T-cell (primary cell): ENCODE data around the gene SMARCD3. TPM values are rescaled to one million over a fixed set of nuclear protein-coding genes. Genes with fewer than 3 reads are reported as not detected.
A peak's percentile ranks its signal among the peaks of the same experiment; 100 is the strongest.

ENCODE experiments used
- ATAC-seq, 4 experiments: fragments of 200-7000 bp in 3 of 4; fragments of 150-1000 bp in 1 of 4; cut with Tn5 transposase; replicated peaks in 1 of 4; 1 replicate in 3 of 4; 2 replicates in 1 of 4; pipeline ENCODE4 v1.10.0; 2021; ENCODE audit warnings: moderate library complexity in 3 of 4, mild to moderate bottlenecking in 2 of 4, moderate number of reproducible peaks in 1 of 4
- CTCF ChIA-PET, 2 donors: fragments of 300-600 bp; sonication (Branson Sonifier 250); formaldehyde crosslinking; loops; one replicate each; lab custom pipeline; 2022; ENCODE audit warnings: antibody characterized with exemption in 2 of 2; lab: Charles Lee
- POLR2A ChIA-PET, 2 donors: fragments of 300-600 bp; sonication (Branson Sonifier 250); formaldehyde crosslinking; loops; one replicate each; lab custom pipeline; 2022; ENCODE audit warnings: antibody characterized with exemption in 2 of 2; lab: Charles Lee
- DNase-seq, 35 experiments: peaks; one replicate each; pipeline versions ENCODE4 v3.0.0 to v3.0.0-alpha.2; 2013 to 2023
- H3K27ac ChIP-seq: one replicate; pipeline ENCODE4 v1.5.1; 2013; ENCODE audit warnings: low read length
- H3K27me3 ChIP-seq, 2 experiments: replicated peaks in 1 of 2; 1 replicate in 1 of 2; 2 replicates in 1 of 2; pipeline versions ENCODE4 v1.6.1 to v1.7.0; 2013; ENCODE audit warnings: low read length in 1 of 2, mixed read lengths in 1 of 2; ENCODE audit not compliant: control insufficient read depth in 2 of 2, insufficient read depth in 2 of 2; ENCODE audit errors: extremely low read depth in 1 of 2
- H3K36me3 ChIP-seq, 2 donors: 1 replicate in 1 of 2; 2 replicates in 1 of 2; pipeline versions ENCODE4 v1.6.1 to v1.7.0; 2013; ENCODE audit warnings: low read length in 1 of 2; ENCODE audit not compliant: control insufficient read depth in 2 of 2, insufficient read depth in 1 of 2; ENCODE audit errors: extremely low read depth in 1 of 2
- H3K4me1 ChIP-seq, 2 experiments: 1 replicate in 1 of 2; 2 replicates in 1 of 2; pipeline versions ENCODE4 v1.6.1 to v1.7.0; 2013; ENCODE audit warnings: low read length in 2 of 2, mixed read lengths in 1 of 2; ENCODE audit not compliant: insufficient read depth in 2 of 2, control insufficient read depth in 1 of 2; ENCODE audit errors: extremely low read depth in 1 of 2
- H3K4me3 ChIP-seq, 2 donors: 1 replicate in 1 of 2; 2 replicates in 1 of 2; pipeline versions ENCODE4 v1.5.1 to v1.7.0; 2013; ENCODE audit warnings: mild to moderate bottlenecking in 2 of 2, low read length in 1 of 2, moderate library complexity in 1 of 2; ENCODE audit not compliant: control insufficient read depth in 1 of 2; ENCODE audit errors: extremely low read depth in 1 of 2
- H3K9me3 ChIP-seq: 2 replicates; pipeline ENCODE4 v1.7.0; 2013
- H3K27ac Mint-ChIP-seq, 2 donors: one replicate each; pipeline ENCODE4 v1.8.0; 2020 to 2021; ENCODE audit warnings: mild to moderate bottlenecking in 2 of 2, mixed read lengths in 2 of 2
- H3K27me3 Mint-ChIP-seq, 2 donors: one replicate each; pipeline ENCODE4 v1.8.0; 2021 to 2022; ENCODE audit warnings: mixed read lengths in 2 of 2
- H3K36me3 Mint-ChIP-seq: one replicate; pipeline ENCODE4 v1.8.0; 2021; ENCODE audit warnings: mixed read lengths
- H3K4me1 Mint-ChIP-seq, 3 donors: one replicate each; pipeline ENCODE4 v1.8.0; 2020 to 2022; ENCODE audit warnings: mixed read lengths in 3 of 3, mild to moderate bottlenecking in 1 of 3
- H3K4me3 Mint-ChIP-seq, 3 donors: one replicate each; pipeline ENCODE4 v1.8.0; 2020 to 2022; ENCODE audit warnings: mild to moderate bottlenecking in 3 of 3, mixed read lengths in 3 of 3, moderate library complexity in 3 of 3
- H3K9me3 Mint-ChIP-seq, 3 donors: one replicate each; pipeline ENCODE4 v1.8.0; 2020 to 2022; ENCODE audit warnings: mixed read lengths in 3 of 3
- WGBS: methylation state at CpG from one replicate; pipeline ENCODE4 v1.1.5; 2013; ENCODE audit warnings: missing lambda C conversion rate; ENCODE audit not compliant: insufficient coverage; 5-methylcytosine and 5-hydroxymethylcytosine counted together
- total RNA-seq, 35 experiments: library from RNA in 6 of 35; stranded (reverse) in 6 of 35; fragments of 120-200 nt in 1 of 35; gene quantifications; one replicate each; pipeline versions ENCODE4 v1.2.1 to v1.2.4 and lab custom pipeline; 2013 to 2026

SMARCD3 gene
- total RNA-seq, 5 donors from 2014 or later (not counting 1 experiment from before 2014, with no cell fraction given), result 6.3 to 28.5 (median 9.1) TPM

DNA sequence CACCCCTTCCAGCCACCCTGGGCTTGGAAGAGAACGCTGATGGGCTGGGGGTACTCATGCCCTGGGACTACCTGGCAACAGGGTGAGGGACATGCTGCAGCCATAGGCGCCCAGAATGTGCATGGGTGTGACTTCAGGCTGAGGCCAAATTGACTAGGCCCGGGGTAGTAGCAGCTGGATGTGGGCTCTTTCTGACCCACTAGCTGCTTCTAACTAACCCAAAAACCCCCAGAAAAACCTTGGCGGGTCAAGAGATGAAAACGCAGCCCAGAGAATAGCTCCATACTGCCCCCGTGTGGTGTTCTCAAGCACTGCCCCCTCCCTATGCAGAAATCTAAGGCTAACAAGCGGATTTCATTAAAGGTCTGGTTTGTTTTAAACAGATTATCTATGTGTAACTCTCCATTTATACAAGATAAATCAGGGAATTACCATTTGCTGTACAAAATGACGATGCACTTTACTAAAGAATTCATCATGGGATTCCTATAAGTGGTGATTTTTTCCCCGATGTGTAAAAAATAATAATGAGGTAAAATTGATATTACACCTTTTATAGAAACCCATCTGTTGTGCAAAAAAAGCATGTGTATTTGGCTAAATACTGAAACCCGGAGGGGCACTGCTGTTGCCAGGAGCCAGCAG lies 4.2 kb downstream of the SMARCD3 start:
- no peak overlapping the region for H3K27ac ChIP-seq
- peaks cover 15 to 50% of the 10 kb centered on the region in 2 experiments for H3K4me1 ChIP-seq
- no peaks in the 10 kb centered on the region for H3K9me3 Mint-ChIP-seq
- H3K4me3 Mint-ChIP-seq, result peak overlapping the region; percentile 65 to 87 (median 72)
- no peak overlapping the region for H3K27ac Mint-ChIP-seq
- H3K9me3 ChIP-seq, result no peaks in the 10 kb centered on the region
- ChIA-PET CTCF (interaction anchor here (0.5 to 2.7 kb wide), 19 partner anchors 10 to 804 kb away, joined by 3 to 51 read pairs (median 3); partner anchors contain the start of genes ABCF2 (in 2 of the 2), ABCB8 (in 1 of the 2) and CHPF2 (in 1 of the 2)), POLR2A (interaction anchor here in 1 of 2 donors (0.5 to 0.7 kb wide), 2 partner anchors 17 to 72 kb away, joined by 3 to 4 read pairs; partner anchors contain the start of gene ABCF2)
- 50% methylated on average over 2 of the region's 10 CpGs for WGBS
- no peak for ATAC-seq
- H3K36me3 ChIP-seq, result peaks cover 0 to 2% of the 10 kb centered on the region in 2 donors
- no peaks in the 10 kb centered on the region for H3K36me3 Mint-ChIP-seq
- peak in 23 of 35 experiments; percentile 30 to 82 (median 48) for DNase-seq
- H3K4me3 ChIP-seq, result peak overlapping the region in 1 of 2 donors; percentile 44
- peaks cover 37 to 50% (median 45%) of the 10 kb centered on the region in 3 donors for H3K4me1 Mint-ChIP-seq
- peaks cover 0 to 51% of the 10 kb centered on the region in 2 experiments for H3K27me3 ChIP-seq
- H3K27me3 Mint-ChIP-seq, result peaks cover 15 to 23% of the 10 kb centered on the region in 2 donors

DNA sequence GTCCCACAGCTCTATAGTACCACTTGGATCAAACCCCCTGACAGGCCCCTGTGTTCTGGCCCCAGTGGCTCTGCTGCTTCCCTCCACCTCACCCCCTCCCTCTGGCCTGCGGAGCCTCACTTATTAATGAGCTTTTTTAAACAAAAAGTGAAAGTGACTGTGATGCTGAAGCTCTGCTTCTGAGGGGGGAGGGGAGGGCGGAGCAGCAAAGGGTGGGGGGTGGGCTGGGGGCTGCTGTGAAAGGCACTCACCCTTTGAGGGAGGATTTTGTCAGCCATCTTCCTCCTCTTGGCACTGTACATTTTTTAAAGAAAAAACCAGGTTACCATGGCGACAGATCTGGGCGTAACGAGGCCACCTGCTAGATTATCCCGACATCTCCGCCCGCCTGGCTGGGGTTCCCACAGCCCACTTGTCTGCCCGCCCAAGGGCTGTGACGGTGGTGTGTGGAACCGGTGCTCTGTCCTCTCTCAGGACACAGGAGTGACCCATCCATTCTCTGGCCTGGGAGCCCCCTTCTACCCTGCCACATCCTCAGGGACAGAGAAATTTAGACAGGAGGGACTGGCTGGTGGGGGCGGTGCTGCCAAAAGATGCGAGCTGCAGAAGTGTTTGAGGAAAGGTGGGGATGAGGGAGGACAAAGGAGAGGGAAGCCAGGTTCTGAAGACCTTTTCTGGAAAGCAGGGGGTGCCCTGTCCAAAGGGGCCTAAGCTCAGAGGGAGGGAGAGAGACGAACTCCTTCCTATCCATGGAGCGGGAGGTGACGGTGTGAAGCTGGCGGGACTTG lies 4.9 kb downstream of the SMARCD3 start:
- peaks cover 15 to 46% of the 10 kb centered on the region in 2 experiments for H3K4me1 ChIP-seq
- H3K36me3 ChIP-seq, result peaks cover 0 to 8% of the 10 kb centered on the region in 2 donors
- no peaks in the 10 kb centered on the region for H3K9me3 ChIP-seq
- ATAC-seq (peak in 3 of 4 experiments; percentile 14 to 60 (median 27)), DNase-seq (peak in 24 of 35 experiments; percentile 27 to 80 (median 46))
- POLR2A ChIA-PET, result interaction anchor here in 1 of 2 donors (0.5 to 1.0 kb wide), 4 partner anchors 10 to 71 kb away, joined by 3 to 4 read pairs (median 4); partner anchors contain the start of gene ABCF2
- H3K27ac Mint-ChIP-seq, result peak overlapping the region in 1 of 2 donors; percentile 39
- H3K4me3 ChIP-seq, result peak overlapping the region in 1 of 2 donors; percentile 23
- no peak overlapping the region for H3K27ac ChIP-seq
- H3K4me1 Mint-ChIP-seq, result peaks cover 35 to 45% (median 43%) of the 10 kb centered on the region in 3 donors
- peak overlapping the region; percentile 65 to 87 (median 72) for H3K4me3 Mint-ChIP-seq
- H3K36me3 Mint-ChIP-seq, result no peaks in the 10 kb centered on the region
- H3K9me3 Mint-ChIP-seq, result no peaks in the 10 kb centered on the region
- H3K27me3 Mint-ChIP-seq, result peaks cover 13 to 21% of the 10 kb centered on the region in 2 donors
- CTCF ChIA-PET, result interaction anchor here (0.5 to 2.7 kb wide), 21 partner anchors 10 to 805 kb away, joined by 3 to 51 read pairs (median 3); partner anchors contain the start of genes ABCF2 (in 2 of the 2), ABCB8 (in 1 of the 2) and CHPF2 (in 1 of the 2)
- H3K27me3 ChIP-seq, result peaks cover 0 to 46% of the 10 kb centered on the region in 2 experiments
- WGBS, result 10% methylated on average over 8 of the region's 17 CpGs

DNA sequence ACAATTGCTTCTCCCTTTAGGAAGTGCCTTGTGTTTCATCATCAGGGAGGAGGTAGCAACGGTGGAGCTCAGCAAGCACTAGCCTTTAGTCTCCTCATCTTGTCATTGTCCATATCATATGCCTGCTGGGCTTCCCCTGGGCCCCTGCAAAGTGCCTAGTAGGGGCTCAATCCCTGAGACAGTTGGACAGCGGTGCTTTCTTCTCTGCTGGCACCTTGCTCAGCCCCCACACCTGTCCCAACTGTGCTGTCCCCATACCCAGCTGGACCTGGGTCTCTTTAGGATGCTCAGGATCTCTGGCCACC lies 5.5 kb downstream of the SMARCD3 start:
- H3K27me3 ChIP-seq, result peaks cover 0 to 40% of the 10 kb centered on the region in 2 experiments
- no peaks in the 10 kb centered on the region for H3K9me3 ChIP-seq
- H3K27ac ChIP-seq, result no peak overlapping the region
- Mint-ChIP-seq H3K27ac (peak overlapping the region in 1 of 2 donors; percentile 39), H3K27me3 (peaks cover 13 to 18% of the 10 kb centered on the region in 2 donors), H3K36me3 (no peaks in the 10 kb centered on the region), H3K4me3 (peak overlapping the region; percentile 65 to 87 (median 72)), H3K9me3 (no peaks in the 10 kb centered on the region), H3K4me1 (peaks cover 33 to 40% (median 39%) of the 10 kb centered on the region in 3 donors)
- POLR2A ChIA-PET, result interaction anchor here in 1 of 2 donors (1.0 kb wide), 2 partner anchors 9 to 16 kb away, joined by 3 to 4 read pairs; partner anchors contain the start of gene ABCF2
- peaks cover 15 to 40% of the 10 kb centered on the region in 2 experiments for H3K4me1 ChIP-seq
- H3K4me3 ChIP-seq, result no peak overlapping the region
- CTCF ChIA-PET, result interaction anchor here (0.6 to 2.7 kb wide), 11 partner anchors 9 to 284 kb away, joined by 3 to 51 read pairs (median 5); partner anchors contain the start of genes ABCF2 (in 2 of the 2) and CHPF2 (in 1 of the 2)
- DNase-seq (no peak), ATAC-seq (no peak)
- H3K36me3 ChIP-seq, result peaks cover 0 to 13% of the 10 kb centered on the region in 2 donors
- WGBS, result 44% methylated on average over 1 of the region's 2 CpGs

DNA sequence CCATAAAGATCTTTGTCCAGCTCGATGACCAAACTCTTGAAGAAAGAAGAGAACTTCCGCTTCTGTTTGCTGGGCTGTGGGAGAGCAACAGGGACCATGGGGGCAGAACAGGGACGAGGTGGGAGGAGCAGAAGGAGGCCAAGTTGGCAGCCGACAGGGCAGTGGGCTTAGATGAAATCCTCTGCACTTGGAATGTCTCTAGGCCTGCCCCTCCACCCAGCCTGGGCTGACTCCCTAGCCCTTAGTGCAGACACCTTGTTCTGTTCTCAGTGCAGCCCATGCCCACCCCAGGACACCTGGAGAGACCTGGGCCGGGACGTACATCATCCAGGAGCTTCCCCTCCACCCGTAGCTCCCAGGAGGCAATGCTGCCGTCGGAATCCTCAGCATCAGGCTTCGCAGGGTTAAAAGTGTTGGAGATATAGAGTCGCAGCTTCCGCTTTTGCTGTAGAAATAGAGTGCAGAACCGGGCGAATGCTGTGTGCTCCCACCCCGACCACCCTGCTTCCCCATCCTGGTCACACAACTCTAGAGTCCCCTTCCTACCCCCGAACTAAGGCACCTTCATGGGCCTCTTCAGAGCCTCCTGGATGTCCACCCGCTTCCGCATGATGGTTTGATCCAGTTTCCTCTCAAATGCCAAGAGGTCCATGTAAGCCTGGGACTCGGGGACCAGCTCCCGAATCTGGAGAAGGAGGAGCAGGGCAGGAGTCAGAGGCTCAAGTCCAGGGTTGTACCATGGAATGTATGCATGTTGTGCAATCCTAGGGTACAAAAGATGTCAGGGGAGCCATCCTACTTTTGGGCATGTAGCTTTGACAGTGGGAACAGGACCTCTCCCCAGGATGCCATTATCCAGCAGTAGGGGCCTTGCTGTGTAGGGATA lies 6.1 kb downstream of the SMARCD3 start:
- Mint-ChIP-seq H3K9me3 (no peaks in the 10 kb centered on the region), H3K4me3 (no peak overlapping the region), H3K36me3 (no peaks in the 10 kb centered on the region), H3K27me3 (peaks cover 10 to 13% of the 10 kb centered on the region in 2 donors), H3K4me1 (peaks cover 27 to 35% (median 34%) of the 10 kb centered on the region in 3 donors), H3K27ac (no peak overlapping the region)
- 89% methylated on average over 7 of the region's 20 CpGs for WGBS
- Histone ChIP-seq H3K36me3 (peaks cover 0 to 19% of the 10 kb centered on the region in 2 donors), H3K9me3 (no peaks in the 10 kb centered on the region), H3K27ac (no peak overlapping the region), H3K4me3 (no peak overlapping the region), H3K27me3 (peaks cover 0 to 34% of the 10 kb centered on the region in 2 experiments), H3K4me1 (peaks cover 15 to 34% of the 10 kb centered on the region in 2 experiments)
- CTCF ChIA-PET, result interaction anchor here (0.5 to 2.7 kb wide), 10 partner anchors 10 to 283 kb away, joined by 3 to 51 read pairs (median 3); partner anchors contain the start of genes ABCF2 (in 2 of the 2) and CHPF2 (in 1 of the 2)
- no peak for DNase-seq
- no peak for ATAC-seq
- POLR2A ChIA-PET, result interaction anchor here in 1 of 2 donors (1.0 kb wide), 1 partner anchor 15 kb away, joined by 4 read pairs; the partner anchor contains the start of gene ABCF2

DNA sequence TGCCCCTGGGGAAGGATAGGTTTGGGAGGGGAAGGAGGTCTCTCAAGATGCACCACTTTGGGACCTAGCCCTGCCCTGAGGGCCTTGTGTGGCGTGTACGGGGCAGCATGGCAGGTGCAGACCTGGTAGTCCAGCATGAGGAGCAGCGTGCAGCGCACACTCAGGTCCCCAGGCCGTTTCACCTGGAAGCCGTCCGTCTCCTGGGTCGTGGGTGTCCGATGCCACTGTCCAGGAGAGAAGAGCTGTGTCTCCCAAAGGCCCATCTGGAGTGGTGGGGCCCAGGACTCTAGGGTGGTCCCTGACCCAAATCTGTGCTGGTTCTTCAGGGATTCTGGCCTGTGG lies 6.8 kb downstream of the SMARCD3 start:
- Histone ChIP-seq H3K4me3 (no peak overlapping the region), H3K27ac (no peak overlapping the region), H3K27me3 (peaks cover 0 to 28% of the 10 kb centered on the region in 2 experiments), H3K36me3 (peaks cover 0 to 25% of the 10 kb centered on the region in 2 donors), H3K9me3 (no peaks in the 10 kb centered on the region), H3K4me1 (peaks cover 15 to 33% of the 10 kb centered on the region in 2 experiments)
- WGBS, result 92% methylated on average over 9 of the region's 9 CpGs
- Mint-ChIP-seq H3K27ac (no peak overlapping the region), H3K36me3 (peaks cover 3% of the 10 kb centered on the region), H3K27me3 (peaks cover 7 to 9% of the 10 kb centered on the region in 2 donors), H3K4me1 (peaks cover 26 to 33% (median 30%) of the 10 kb centered on the region in 3 donors), H3K9me3 (no peaks in the 10 kb centered on the region), H3K4me3 (no peak overlapping the region)
- ChIA-PET POLR2A (no interaction called here), CTCF (no interaction called here)
- ATAC-seq, result no peak
- DNase-seq, result no peak
